ENCODE data around the gene FXN.

GRCh38 chr9:69078069-69078468, 42.5 kb downstream of the FXN start:
- TF ChIP-seq EZH2phosphoT487 (IDR thresholded peaks at IDR 0.05; ENCODE audit: borderline replicate concordance), result no peak
- TF ChIP-seq, protein P1, sequence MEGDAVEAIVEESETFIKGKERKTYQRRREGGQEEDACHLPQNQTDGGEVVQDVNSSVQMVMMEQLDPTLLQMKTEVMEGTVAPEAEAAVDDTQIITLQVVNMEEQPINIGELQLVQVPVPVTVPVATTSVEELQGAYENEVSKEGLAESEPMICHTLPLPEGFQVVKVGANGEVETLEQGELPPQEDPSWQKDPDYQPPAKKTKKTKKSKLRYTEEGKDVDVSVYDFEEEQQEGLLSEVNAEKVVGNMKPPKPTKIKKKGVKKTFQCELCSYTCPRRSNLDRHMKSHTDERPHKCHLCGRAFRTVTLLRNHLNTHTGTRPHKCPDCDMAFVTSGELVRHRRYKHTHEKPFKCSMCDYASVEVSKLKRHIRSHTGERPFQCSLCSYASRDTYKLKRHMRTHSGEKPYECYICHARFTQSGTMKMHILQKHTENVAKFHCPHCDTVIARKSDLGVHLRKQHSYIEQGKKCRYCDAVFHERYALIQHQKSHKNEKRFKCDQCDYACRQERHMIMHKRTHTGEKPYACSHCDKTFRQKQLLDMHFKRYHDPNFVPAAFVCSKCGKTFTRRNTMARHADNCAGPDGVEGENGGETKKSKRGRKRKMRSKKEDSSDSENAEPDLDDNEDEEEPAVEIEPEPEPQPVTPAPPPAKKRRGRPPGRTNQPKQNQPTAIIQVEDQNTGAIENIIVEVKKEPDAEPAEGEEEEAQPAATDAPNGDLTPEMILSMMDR (conservative IDR thresholded peaks at IDR 0.05; ENCODE audit: low read length), result no peak

All from Loucy (cell line).